ENCODE measurements around the gene GABRR1.
"Not testable (repeated sequence)": the region's sequence is repeated elsewhere in the genome, so short reads cannot be mapped to it uniquely, and the experiment has no call there.

Gene GABRR1

GRCh38 chr6:89160331-89161092 lies 56.6 kb downstream of the GABRR1 start:
- no peak for DNase-seq (ENCODE audit: low read depth in 2 of 2)

GRCh38 chr6:89154131-89154530 lies 63.0 kb downstream of the GABRR1 start:
- DNase-seq (ENCODE audit: low read depth in 2 of 2), result no peak

GRCh38 chr6:89148016-89148750 lies 69.0 kb downstream of the GABRR1 start:
- DNase-seq (ENCODE audit: low read depth in 2 of 2), result peak; percentile 25 to 26

GRCh38 chr6:89146718-89147700 lies 70.1 kb downstream of the GABRR1 start:
- DNase-seq (ENCODE audit: low read depth in 2 of 2), result peak in 1 of 2 donors; percentile 30

GRCh38 chr6:89145956-89146717 lies 71.0 kb downstream of the GABRR1 start, which contains the start of gene PM20D2:
Gene PM20D2, plus strand, starts transcription at chr6:89146055. Its CDS starts 90 bp downstream, at chr6:89146145.
- peak; percentile 54 to 62 for DNase-seq (ENCODE audit: low read depth in 2 of 2)

- peak; percentile 1 to 23 for DNase-seq (ENCODE audit: low read depth in 2 of 2)
Observed at GRCh38 chr6:89145091-89145955, 71.8 kb downstream of the GABRR1 start.

- DNase-seq (ENCODE audit: low read depth in 2 of 2), result no peak
Observed at GRCh38 chr6:89144354-89144906, 72.7 kb downstream of the GABRR1 start.

- DNase-seq (ENCODE audit: low read depth in 2 of 2), result no peak
Observed at GRCh38 chr6:89140347-89141156, 76.6 kb downstream of the GABRR1 start.

GRCh38 chr6:89139509-89140346 lies 77.4 kb downstream of the GABRR1 start:
- no peak for DNase-seq (ENCODE audit: low read depth in 2 of 2)

GRCh38 chr6:89138173-89138572 lies 79.0 kb downstream of the GABRR1 start:
- DNase-seq (ENCODE audit: low read depth in 2 of 2), result no peak

GRCh38 chr6:89134723-89135122 lies 82.4 kb downstream of the GABRR1 start:
- no peak for DNase-seq (ENCODE audit: low read depth in 2 of 2)

- DNase-seq (ENCODE audit: low read depth in 2 of 2), result no peak
Observed at GRCh38 chr6:89133981-89134380, 83.2 kb downstream of the GABRR1 start.

GRCh38 chr6:89132057-89132456 lies 85.1 kb downstream of the GABRR1 start:
- no peak for DNase-seq (ENCODE audit: low read depth in 2 of 2)

GRCh38 chr6:89131599-89131998 lies 85.6 kb downstream of the GABRR1 start:
- no peak for DNase-seq (ENCODE audit: low read depth in 2 of 2)

GRCh38 chr6:89128256-89128671 lies 88.9 kb downstream of the GABRR1 start:
- not testable (repeated sequence) for DNase-seq (ENCODE audit: low read depth in 2 of 2)
